Ascending aorta (tissue), 2 donors: ENCODE measurements around the gene TESPA1. TPM values are rescaled to one million over a fixed set of nuclear protein-coding genes. Genes with fewer than 3 reads are reported as not detected.

Source experiments
- DNase-seq, 2 donors: peaks; one replicate each; pipeline ENCODE4 v3.0.0-alpha.2; 2019; ENCODE audit warnings: low spot score in 2 of 2
- H3K27ac ChIP-seq, 2 donors: fragments of 200-600 bp; sonication (generic); one replicate each; pipeline ENCODE4 v1.5.1; 2016 to 2017; ENCODE audit warnings: mild to moderate bottlenecking in 1 of 2
- H3K27me3 ChIP-seq: fragments of 200-600 bp; sonication (generic); one replicate; pipeline ENCODE4 v1.5.1; 2017
- H3K36me3 ChIP-seq, 2 donors: fragments of 200-600 bp; sonication (generic); one replicate each; pipeline ENCODE4 v1.5.1; 2016
- H3K4me1 ChIP-seq, 2 donors: fragments of 200-600 bp; sonication (generic); one replicate each; pipeline ENCODE4 v1.5.1; 2016 to 2017; ENCODE audit warnings: mild to moderate bottlenecking in 1 of 2
- H3K4me3 ChIP-seq, 2 donors: fragments of 200-600 bp; sonication (generic); one replicate each; pipeline ENCODE4 v1.5.1; 2016 to 2017; ENCODE audit warnings: mild to moderate bottlenecking in 1 of 2
- H3K9me3 ChIP-seq, 2 donors: fragments of 200-600 bp; sonication (generic); one replicate each; pipeline ENCODE4 v1.5.1; 2016
- CTCF ChIP-seq, 3 experiments: fragments of 200-600 bp in 2 of 3; fragments of 450-650 bp in 1 of 3; sonication (generic) in 2 of 3; IDR thresholded peaks; one replicate each; pipeline ENCODE4 v1.5.1; 2016 to 2019; ENCODE audit warnings: antibody characterized with exemption in 3 of 3, mild to moderate bottlenecking in 1 of 3, moderate library complexity in 1 of 3
- intact Hi-C: fragments of 100-400 bp; cut with DNase I; formaldehyde crosslinking; loops from one replicate; pipeline ENCODE4 v1.15.1; 2023
- total RNA-seq: library from RNA; depleted of rRNA; stranded (reverse); fragments of >200 nt; gene quantifications from one replicate; pipeline ENCODE4 v1.1.0, GENCODE V29; 2016

Gene TESPA1
- total RNA-seq, 1 donor from 2014 or later = not detected

GRCh38 chr12:54973556-54973955, 11.0 kb downstream of the TESPA1 start:
- Histone ChIP-seq H3K36me3 (no peaks in the 10 kb centered on the region), H3K4me1 (no peaks in the 10 kb centered on the region), H3K27ac (no peak overlapping the region), H3K27me3 (no peaks in the 10 kb centered on the region), H3K9me3 (no peaks in the 10 kb centered on the region), H3K4me3 (no peak overlapping the region)
- no peak for TF ChIP-seq CTCF (IDR thresholded peaks at IDR 0.05)
- intact Hi-C loops = no loop called here
- no peak for DNase-seq

- H3K4me3 ChIP-seq = no peak overlapping the region
- H3K27me3 ChIP-seq = no peaks in the 10 kb centered on the region
- H3K9me3 ChIP-seq = no peaks in the 10 kb centered on the region
- no peak overlapping the region for H3K27ac ChIP-seq
- no peak for TF ChIP-seq CTCF (IDR thresholded peaks at IDR 0.05)
- DNase-seq = no peak
- H3K4me1 ChIP-seq = no peaks in the 10 kb centered on the region
- no peaks in the 10 kb centered on the region for H3K36me3 ChIP-seq
- intact Hi-C loops = no loop called here
Observed at GRCh38 chr12:54970741-54971140, 13.8 kb downstream of the TESPA1 start.

GRCh38 chr12:54968181-54968730, 16.3 kb downstream of the TESPA1 start:
- no peak overlapping the region for H3K4me3 ChIP-seq
- intact Hi-C loops = no loop called here
- no peak for TF ChIP-seq CTCF (IDR thresholded peaks at IDR 0.05)
- no peak overlapping the region for H3K27ac ChIP-seq
- no peak for DNase-seq
- H3K36me3 ChIP-seq = no peaks in the 10 kb centered on the region
- no peaks in the 10 kb centered on the region for H3K27me3 ChIP-seq
- H3K4me1 ChIP-seq = no peaks in the 10 kb centered on the region
- H3K9me3 ChIP-seq = no peaks in the 10 kb centered on the region

GRCh38 chr12:54967461-54967860, 17.1 kb downstream of the TESPA1 start:
- Histone ChIP-seq H3K36me3 (no peaks in the 10 kb centered on the region), H3K9me3 (no peaks in the 10 kb centered on the region), H3K4me1 (no peaks in the 10 kb centered on the region), H3K27me3 (no peaks in the 10 kb centered on the region), H3K4me3 (no peak overlapping the region), H3K27ac (no peak overlapping the region)
- intact Hi-C loops = no loop called here
- no peak for TF ChIP-seq CTCF (IDR thresholded peaks at IDR 0.05)
- no peak for DNase-seq

- Histone ChIP-seq H3K27me3 (no peaks in the 10 kb centered on the region), H3K27ac (no peak overlapping the region), H3K9me3 (no peaks in the 10 kb centered on the region), H3K36me3 (no peaks in the 10 kb centered on the region), H3K4me1 (no peaks in the 10 kb centered on the region), H3K4me3 (no peak overlapping the region)
- intact Hi-C loops = no loop called here
- DNase-seq = no peak
- no peak for TF ChIP-seq CTCF (IDR thresholded peaks at IDR 0.05)
Observed at GRCh38 chr12:54961190-54961589, 23.4 kb downstream of the TESPA1 start.
